NCI-H1436 (cell line): ENCODE data around the gene EBNA1BP2.

Experiments used
- DNase-seq: peaks from one replicate; lab custom pipeline; 2025; lab: John Stamatoyannopoulos, UW

EBNA1BP2 gene

DNA sequence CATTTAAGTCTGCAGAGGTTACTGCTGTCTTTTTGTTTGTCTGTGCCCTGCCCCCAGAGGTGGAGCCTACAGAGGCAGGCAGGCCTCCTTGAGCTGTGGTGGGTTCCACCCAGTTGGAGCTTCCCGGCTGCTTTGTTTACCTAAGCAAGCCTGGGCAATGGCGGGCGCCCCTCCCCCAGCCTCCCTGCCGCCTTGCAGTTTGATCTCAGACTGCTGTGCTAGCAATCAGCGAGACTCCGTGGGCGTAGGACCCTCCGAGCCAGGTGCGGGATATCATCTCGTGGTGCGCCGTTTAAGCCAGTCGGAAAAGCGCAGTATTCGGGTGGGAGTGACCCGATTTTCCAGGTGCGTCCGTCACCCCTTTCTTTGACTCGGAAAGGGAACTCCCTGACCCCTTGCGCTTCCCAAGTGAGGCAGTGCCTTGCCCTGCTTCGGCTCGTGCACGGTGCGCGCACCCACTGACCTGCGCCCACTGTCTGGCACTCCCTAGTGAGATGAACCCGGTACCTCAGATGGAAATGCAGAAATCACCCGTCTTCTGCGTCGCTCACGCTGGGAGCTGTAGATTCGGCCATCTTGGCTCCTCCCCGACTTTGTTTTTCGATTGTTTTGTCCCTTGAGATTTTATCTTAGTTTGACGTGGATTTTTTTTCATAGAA lies 52.0 kb downstream of the EBNA1BP2 start:
- peak; percentile 20 for DNase-seq
